ENCODE measurements around the gene ACKR3. TPM values are rescaled to one million over a fixed set of nuclear protein-coding genes. Genes with fewer than 3 reads are reported as not detected.

ACKR3 gene
- total and polyA plus RNA-seq, 2 experiments from 2014 or later = 1.0 to 3.0 TPM

DNA sequence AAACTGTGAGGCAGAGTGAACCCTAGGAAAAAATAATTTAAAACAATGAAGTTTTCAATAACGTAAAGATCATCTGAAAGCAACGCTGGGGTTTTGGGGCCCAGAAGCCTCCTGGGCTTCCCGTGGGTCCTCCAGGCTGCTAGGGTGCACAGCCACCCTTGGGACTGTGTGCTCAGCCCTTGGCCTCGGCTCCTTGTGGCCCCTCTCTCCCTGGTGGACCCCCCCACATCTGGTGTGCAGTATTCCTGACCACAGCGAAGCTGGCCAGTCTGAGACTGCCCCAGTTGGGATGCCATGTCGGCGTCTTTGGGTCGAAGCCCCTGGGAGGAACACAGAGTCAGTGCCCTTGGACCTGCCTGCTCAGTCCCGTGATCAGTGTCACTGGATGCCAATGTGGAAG is 53.0 kb downstream of the ACKR3 start:
- DNase-seq (ENCODE audit: low spot score) (no peak), ATAC-seq (no peak)
- H3K79me2 ChIP-seq (replicated peaks; ENCODE audit: insufficient read depth) = no peaks in the 10 kb centered on the region
- H3K9me3 Mint-ChIP-seq = no peaks in the 10 kb centered on the region
- no peak overlapping the region for H3K27ac ChIP-seq (ENCODE audit: low read depth)
- no peaks in the 10 kb centered on the region for H3K36me3 Mint-ChIP-seq (ENCODE audit: low read depth)
- H2AFZ ChIP-seq = no peak overlapping the region
- H3K4me1 ChIP-seq (ENCODE audit: insufficient read depth) = no peaks in the 10 kb centered on the region
- H3K4me1 Mint-ChIP-seq = peaks cover 7% of the 10 kb centered on the region; the same call in 1 of the 3 replicates
- no peak overlapping the region for H3K4me3 ChIP-seq
- H3K27me3 ChIP-seq (ENCODE audit: insufficient read depth) = no peaks in the 10 kb centered on the region
- no peaks in the 10 kb centered on the region for H4K20me1 ChIP-seq (replicated peaks; ENCODE audit: insufficient read depth)
- H3K27me3 Mint-ChIP-seq (ENCODE audit: insufficient read depth, low read depth, poor library complexity) = peaks cover 8% of the 10 kb centered on the region
- no peak overlapping the region for H3K4me3 Mint-ChIP-seq
- no peaks in the 10 kb centered on the region for H3F3A ChIP-seq (replicated peaks; ENCODE audit: low read depth)
- TF ChIP-seq ZNF331 (CRISPR knock-in tag; IDR thresholded peaks at IDR 0.05; ENCODE audit: low read depth) = no peak
- no peak for TF ChIP-seq POLR2AphosphoS5 (IDR thresholded peaks at IDR 0.05; ENCODE audit: low read depth)
- TF ChIP-seq ZNF114 (CRISPR knock-in tag; IDR thresholded peaks at IDR 0.05) = no peak
- TF ChIP-seq, protein P1, sequence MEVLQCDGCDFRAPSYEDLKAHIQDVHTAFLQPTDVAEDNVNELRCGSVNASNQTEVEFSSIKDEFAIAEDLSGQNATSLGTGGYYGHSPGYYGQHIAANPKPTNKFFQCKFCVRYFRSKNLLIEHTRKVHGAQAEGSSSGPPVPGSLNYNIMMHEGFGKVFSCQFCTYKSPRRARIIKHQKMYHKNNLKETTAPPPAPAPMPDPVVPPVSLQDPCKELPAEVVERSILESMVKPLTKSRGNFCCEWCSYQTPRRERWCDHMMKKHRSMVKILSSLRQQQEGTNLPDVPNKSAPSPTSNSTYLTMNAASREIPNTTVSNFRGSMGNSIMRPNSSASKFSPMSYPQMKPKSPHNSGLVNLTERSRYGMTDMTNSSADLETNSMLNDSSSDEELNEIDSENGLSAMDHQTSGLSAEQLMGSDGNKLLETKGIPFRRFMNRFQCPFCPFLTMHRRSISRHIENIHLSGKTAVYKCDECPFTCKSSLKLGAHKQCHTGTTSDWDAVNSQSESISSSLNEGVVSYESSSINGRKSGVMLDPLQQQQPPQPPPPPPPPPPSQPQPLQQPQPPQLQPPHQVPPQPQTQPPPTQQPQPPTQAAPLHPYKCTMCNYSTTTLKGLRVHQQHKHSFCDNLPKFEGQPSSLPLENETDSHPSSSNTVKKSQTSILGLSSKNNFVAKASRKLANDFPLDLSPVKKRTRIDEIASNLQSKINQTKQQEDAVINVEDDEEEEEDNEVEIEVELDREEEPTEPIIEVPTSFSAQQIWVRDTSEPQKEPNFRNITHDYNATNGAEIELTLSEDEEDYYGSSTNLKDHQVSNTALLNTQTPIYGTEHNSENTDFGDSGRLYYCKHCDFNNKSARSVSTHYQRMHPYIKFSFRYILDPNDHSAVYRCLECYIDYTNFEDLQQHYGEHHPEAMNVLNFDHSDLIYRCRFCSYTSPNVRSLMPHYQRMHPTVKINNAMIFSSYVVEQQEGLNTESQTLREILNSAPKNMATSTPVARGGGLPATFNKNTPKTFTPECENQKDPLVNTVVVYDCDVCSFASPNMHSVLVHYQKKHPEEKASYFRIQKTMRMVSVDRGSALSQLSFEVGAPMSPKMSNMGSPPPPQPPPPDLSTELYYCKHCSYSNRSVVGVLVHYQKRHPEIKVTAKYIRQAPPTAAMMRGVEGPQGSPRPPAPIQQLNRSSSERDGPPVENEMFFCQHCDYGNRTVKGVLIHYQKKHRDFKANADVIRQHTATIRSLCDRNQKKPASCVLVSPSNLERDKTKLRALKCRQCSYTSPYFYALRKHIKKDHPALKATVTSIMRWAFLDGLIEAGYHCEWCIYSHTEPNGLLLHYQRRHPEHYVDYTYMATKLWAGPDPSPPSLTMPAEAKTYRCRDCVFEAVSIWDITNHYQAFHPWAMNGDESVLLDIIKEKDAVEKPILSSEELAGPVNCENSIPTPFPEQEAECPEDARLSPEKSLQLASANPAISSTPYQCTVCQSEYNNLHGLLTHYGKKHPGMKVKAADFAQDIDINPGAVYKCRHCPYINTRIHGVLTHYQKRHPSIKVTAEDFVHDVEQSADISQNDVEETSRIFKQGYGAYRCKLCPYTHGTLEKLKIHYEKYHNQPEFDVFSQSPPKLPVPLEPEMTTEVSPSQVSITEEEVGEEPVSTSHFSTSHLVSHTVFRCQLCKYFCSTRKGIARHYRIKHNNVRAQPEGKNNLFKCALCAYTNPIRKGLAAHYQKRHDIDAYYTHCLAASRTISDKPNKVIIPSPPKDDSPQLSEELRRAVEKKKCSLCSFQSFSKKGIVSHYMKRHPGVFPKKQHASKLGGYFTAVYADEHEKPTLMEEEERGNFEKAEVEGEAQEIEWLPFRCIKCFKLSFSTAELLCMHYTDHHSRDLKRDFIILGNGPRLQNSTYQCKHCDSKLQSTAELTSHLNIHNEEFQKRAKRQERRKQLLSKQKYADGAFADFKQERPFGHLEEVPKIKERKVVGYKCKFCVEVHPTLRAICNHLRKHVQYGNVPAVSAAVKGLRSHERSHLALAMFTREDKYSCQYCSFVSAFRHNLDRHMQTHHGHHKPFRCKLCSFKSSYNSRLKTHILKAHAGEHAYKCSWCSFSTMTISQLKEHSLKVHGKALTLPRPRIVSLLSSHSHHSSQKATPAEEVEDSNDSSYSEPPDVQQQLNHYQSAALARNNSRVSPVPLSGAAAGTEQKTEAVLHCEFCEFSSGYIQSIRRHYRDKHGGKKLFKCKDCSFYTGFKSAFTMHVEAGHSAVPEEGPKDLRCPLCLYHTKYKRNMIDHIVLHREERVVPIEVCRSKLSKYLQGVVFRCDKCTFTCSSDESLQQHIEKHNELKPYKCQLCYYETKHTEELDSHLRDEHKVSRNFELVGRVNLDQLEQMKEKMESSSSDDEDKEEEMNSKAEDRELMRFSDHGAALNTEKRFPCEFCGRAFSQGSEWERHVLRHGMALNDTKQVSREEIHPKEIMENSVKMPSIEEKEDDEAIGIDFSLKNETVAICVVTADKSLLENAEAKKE (CRISPR knock-in tag; IDR thresholded peaks at IDR 0.05) = no peak
- TF ChIP-seq, protein P2, sequence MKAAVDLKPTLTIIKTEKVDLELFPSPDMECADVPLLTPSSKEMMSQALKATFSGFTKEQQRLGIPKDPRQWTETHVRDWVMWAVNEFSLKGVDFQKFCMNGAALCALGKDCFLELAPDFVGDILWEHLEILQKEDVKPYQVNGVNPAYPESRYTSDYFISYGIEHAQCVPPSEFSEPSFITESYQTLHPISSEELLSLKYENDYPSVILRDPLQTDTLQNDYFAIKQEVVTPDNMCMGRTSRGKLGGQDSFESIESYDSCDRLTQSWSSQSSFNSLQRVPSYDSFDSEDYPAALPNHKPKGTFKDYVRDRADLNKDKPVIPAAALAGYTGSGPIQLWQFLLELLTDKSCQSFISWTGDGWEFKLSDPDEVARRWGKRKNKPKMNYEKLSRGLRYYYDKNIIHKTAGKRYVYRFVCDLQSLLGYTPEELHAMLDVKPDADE (IDR thresholded peaks at IDR 0.05) = no peak
- TF ChIP-seq, protein P3, sequence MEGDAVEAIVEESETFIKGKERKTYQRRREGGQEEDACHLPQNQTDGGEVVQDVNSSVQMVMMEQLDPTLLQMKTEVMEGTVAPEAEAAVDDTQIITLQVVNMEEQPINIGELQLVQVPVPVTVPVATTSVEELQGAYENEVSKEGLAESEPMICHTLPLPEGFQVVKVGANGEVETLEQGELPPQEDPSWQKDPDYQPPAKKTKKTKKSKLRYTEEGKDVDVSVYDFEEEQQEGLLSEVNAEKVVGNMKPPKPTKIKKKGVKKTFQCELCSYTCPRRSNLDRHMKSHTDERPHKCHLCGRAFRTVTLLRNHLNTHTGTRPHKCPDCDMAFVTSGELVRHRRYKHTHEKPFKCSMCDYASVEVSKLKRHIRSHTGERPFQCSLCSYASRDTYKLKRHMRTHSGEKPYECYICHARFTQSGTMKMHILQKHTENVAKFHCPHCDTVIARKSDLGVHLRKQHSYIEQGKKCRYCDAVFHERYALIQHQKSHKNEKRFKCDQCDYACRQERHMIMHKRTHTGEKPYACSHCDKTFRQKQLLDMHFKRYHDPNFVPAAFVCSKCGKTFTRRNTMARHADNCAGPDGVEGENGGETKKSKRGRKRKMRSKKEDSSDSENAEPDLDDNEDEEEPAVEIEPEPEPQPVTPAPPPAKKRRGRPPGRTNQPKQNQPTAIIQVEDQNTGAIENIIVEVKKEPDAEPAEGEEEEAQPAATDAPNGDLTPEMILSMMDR (conservative IDR thresholded peaks at IDR 0.05; ENCODE audit: low read depth in 2 of 2) = no peak
- TF ChIP-seq STAT1 (IDR thresholded peaks at IDR 0.05; ENCODE audit: unreplicated experiment) = no peak
- TF ChIP-seq EZH2 (IDR thresholded peaks at IDR 0.05; ENCODE audit: low read depth, unreplicated experiment) = no peak
- no peak for TF ChIP-seq EZH2phosphoT487 (IDR thresholded peaks at IDR 0.05; ENCODE audit: unreplicated experiment)
- TF ChIP-seq NANOG (IDR thresholded peaks at IDR 0.05; ENCODE audit: borderline replicate concordance) = no peak
- no peak for TF ChIP-seq JUNB (IDR thresholded peaks at IDR 0.05; ENCODE audit: unreplicated experiment)
- no peak for TF ChIP-seq CREB1 (CRISPR knock-in tag; IDR thresholded peaks at IDR 0.05; ENCODE audit: low read depth)
- TF ChIP-seq, protein P4, sequence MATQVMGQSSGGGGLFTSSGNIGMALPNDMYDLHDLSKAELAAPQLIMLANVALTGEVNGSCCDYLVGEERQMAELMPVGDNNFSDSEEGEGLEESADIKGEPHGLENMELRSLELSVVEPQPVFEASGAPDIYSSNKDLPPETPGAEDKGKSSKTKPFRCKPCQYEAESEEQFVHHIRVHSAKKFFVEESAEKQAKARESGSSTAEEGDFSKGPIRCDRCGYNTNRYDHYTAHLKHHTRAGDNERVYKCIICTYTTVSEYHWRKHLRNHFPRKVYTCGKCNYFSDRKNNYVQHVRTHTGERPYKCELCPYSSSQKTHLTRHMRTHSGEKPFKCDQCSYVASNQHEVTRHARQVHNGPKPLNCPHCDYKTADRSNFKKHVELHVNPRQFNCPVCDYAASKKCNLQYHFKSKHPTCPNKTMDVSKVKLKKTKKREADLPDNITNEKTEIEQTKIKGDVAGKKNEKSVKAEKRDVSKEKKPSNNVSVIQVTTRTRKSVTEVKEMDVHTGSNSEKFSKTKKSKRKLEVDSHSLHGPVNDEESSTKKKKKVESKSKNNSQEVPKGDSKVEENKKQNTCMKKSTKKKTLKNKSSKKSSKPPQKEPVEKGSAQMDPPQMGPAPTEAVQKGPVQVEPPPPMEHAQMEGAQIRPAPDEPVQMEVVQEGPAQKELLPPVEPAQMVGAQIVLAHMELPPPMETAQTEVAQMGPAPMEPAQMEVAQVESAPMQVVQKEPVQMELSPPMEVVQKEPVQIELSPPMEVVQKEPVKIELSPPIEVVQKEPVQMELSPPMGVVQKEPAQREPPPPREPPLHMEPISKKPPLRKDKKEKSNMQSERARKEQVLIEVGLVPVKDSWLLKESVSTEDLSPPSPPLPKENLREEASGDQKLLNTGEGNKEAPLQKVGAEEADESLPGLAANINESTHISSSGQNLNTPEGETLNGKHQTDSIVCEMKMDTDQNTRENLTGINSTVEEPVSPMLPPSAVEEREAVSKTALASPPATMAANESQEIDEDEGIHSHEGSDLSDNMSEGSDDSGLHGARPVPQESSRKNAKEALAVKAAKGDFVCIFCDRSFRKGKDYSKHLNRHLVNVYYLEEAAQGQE (IDR thresholded peaks at IDR 0.05; ENCODE audit: unreplicated experiment) = no peak
- H3K36me3 ChIP-seq (ENCODE audit: insufficient read depth) = no peaks in the 10 kb centered on the region
- no peak overlapping the region for H3K4me2 ChIP-seq
- no peak overlapping the region for H3K27ac Mint-ChIP-seq
- H3K9me2 ChIP-seq (ENCODE audit: insufficient read depth) = no peaks in the 10 kb centered on the region

Data from GM23338 (cell line).